ENCODE data around the gene IFNL3.

DNA sequence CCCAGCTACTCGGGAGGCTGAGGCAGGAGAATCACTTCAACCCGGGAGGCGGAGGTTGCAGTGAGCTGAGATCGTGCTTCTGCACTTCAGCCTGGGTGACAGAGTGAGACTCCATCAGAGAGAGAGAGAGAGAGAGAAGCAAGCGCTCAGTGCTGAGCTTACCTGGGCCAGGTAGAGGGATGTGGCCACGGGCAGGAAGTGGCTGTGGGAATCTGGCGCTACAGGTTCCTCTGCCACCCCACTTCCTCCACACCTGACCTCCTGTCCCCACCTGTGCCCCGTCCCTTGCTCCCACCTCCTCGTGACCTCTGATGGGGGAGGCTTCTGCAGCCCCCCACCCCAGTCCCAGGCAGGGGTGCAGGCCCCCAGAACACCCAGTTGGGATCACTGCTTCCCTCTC is 49.1 kb downstream of the IFNL3 start:
- TF ChIP-seq, protein P1, sequence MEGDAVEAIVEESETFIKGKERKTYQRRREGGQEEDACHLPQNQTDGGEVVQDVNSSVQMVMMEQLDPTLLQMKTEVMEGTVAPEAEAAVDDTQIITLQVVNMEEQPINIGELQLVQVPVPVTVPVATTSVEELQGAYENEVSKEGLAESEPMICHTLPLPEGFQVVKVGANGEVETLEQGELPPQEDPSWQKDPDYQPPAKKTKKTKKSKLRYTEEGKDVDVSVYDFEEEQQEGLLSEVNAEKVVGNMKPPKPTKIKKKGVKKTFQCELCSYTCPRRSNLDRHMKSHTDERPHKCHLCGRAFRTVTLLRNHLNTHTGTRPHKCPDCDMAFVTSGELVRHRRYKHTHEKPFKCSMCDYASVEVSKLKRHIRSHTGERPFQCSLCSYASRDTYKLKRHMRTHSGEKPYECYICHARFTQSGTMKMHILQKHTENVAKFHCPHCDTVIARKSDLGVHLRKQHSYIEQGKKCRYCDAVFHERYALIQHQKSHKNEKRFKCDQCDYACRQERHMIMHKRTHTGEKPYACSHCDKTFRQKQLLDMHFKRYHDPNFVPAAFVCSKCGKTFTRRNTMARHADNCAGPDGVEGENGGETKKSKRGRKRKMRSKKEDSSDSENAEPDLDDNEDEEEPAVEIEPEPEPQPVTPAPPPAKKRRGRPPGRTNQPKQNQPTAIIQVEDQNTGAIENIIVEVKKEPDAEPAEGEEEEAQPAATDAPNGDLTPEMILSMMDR (conservative IDR thresholded peaks at IDR 0.05; ENCODE audit: low read depth, low read length): no peak
- TF ChIP-seq EZH2 (IDR thresholded peaks at IDR 0.05; ENCODE audit: borderline replicate concordance, low read depth, low read length, poor library complexity, severe bottlenecking): no peak
